Measurements from ENCODE around the gene CTLA4. TPM values are rescaled to one million over a fixed set of nuclear protein-coding genes. Genes with fewer than 3 reads are reported as not detected.

CTLA4 gene
- total RNA-seq, 3 donors from 2014 or later, result 0.14 to 0.96 (median 0.51) TPM

- Histone ChIP-seq H3K9me3 (no peaks in the 10 kb centered on the region), H3K4me1 (ENCODE audit: low read depth) (no peaks in the 10 kb centered on the region), H3K36me3 (ENCODE audit: low read depth) (no peaks in the 10 kb centered on the region), H3K4me3 (no peak overlapping the region)
- no peak for TF ChIP-seq CTCF (IDR thresholded peaks at IDR 0.05)
- intact Hi-C loops (cut with DNase I, micrococcal nuclease), result no loop called here
- DNase-seq (no peak), ATAC-seq (no peak)
Observed at GRCh38 chr2:203823173-203823572, 44.4 kb upstream of the CTLA4 start.

GRCh38 chr2:203824057-203824456, 43.5 kb upstream of the CTLA4 start:
- no peak overlapping the region for H3K4me3 ChIP-seq
- TF ChIP-seq CTCF (IDR thresholded peaks at IDR 0.05), result no peak
- no peak for ATAC-seq
- H3K4me1 ChIP-seq (ENCODE audit: low read depth), result no peaks in the 10 kb centered on the region
- DNase-seq, result no peak
- intact Hi-C loops (cut with DNase I, micrococcal nuclease), result no loop called here
- H3K9me3 ChIP-seq, result no peaks in the 10 kb centered on the region
- no peaks in the 10 kb centered on the region for H3K36me3 ChIP-seq (ENCODE audit: low read depth)

- no peak for DNase-seq
- Histone ChIP-seq H3K4me1 (ENCODE audit: low read depth) (no peaks in the 10 kb centered on the region), H3K36me3 (ENCODE audit: low read depth) (no peaks in the 10 kb centered on the region), H3K4me3 (no peak overlapping the region), H3K9me3 (no peaks in the 10 kb centered on the region)
- intact Hi-C loops (cut with DNase I, micrococcal nuclease), result no loop called here
- no peak for TF ChIP-seq CTCF (IDR thresholded peaks at IDR 0.05)
- no peak for ATAC-seq
Observed at GRCh38 chr2:203824603-203825002, 43.0 kb upstream of the CTLA4 start.

GRCh38 chr2:203826704-203827103, 40.9 kb upstream of the CTLA4 start:
- Histone ChIP-seq H3K9me3 (no peaks in the 10 kb centered on the region), H3K36me3 (ENCODE audit: low read depth) (no peaks in the 10 kb centered on the region), H3K4me1 (ENCODE audit: low read depth) (no peaks in the 10 kb centered on the region), H3K4me3 (no peak overlapping the region)
- no peak for TF ChIP-seq CTCF (IDR thresholded peaks at IDR 0.05)
- no peak for DNase-seq
- intact Hi-C loops (cut with DNase I, micrococcal nuclease), result no loop called here
- ATAC-seq, result no peak

- no peaks in the 10 kb centered on the region for H3K9me3 ChIP-seq
- ATAC-seq, result no peak
- TF ChIP-seq CTCF (IDR thresholded peaks at IDR 0.05), result no peak
Observed at GRCh38 chr2:203830304-203831055, 37.1 kb upstream of the CTLA4 start.

More at GRCh38 chr2:203830304-203831055, 37.1 kb upstream of the CTLA4 start:
- Histone ChIP-seq H3K36me3 (ENCODE audit: low read depth) (no peaks in the 10 kb centered on the region), H3K4me1 (ENCODE audit: low read depth) (no peaks in the 10 kb centered on the region), H3K4me3 (no peak overlapping the region)
- intact Hi-C loops (cut with DNase I, micrococcal nuclease), result no loop called here
- DNase-seq, result no peak

Measured in mucosa of descending colon (tissue), 3 donors.